Stimulated activated naive CD8-positive, alpha-beta T cell treated with anti-CD3 and anti-CD28 coated beads, Interleukin-15, amount 100 ng/mL, for 72 hours (primary cell): Measurements from ENCODE around the gene TTC9.
A peak's percentile ranks its signal among the peaks of the same experiment; 100 is the strongest.

Experiments
- ATAC-seq: fragments of 150-1000 bp; cut with Tn5 transposase; 2 replicates; pipeline ENCODE4 v1.10.0; 2021; ENCODE audit warnings: mild to moderate bottlenecking, moderate library complexity
- DNase-seq, 2 donors: peaks; one replicate each; pipeline ENCODE4 v3.0.0; 2021 to 2022
- H3K27ac Mint-ChIP-seq, 2 donors: one replicate each; pipeline ENCODE4 v1.8.0; 2022; ENCODE audit warnings: mild to moderate bottlenecking in 2 of 2, mixed read lengths in 2 of 2, moderate library complexity in 2 of 2
- H3K27me3 Mint-ChIP-seq: one replicate; pipeline ENCODE4 v1.8.0; 2022; ENCODE audit warnings: mixed read lengths
- H3K4me1 Mint-ChIP-seq: one replicate; pipeline ENCODE4 v1.8.0; 2022; ENCODE audit warnings: mild to moderate bottlenecking, mixed read lengths
- H3K4me3 Mint-ChIP-seq, 2 donors: one replicate each; pipeline ENCODE4 v1.8.0; 2022; ENCODE audit warnings: mild to moderate bottlenecking in 2 of 2, mixed read lengths in 2 of 2, moderate library complexity in 1 of 2
- H3K9me3 Mint-ChIP-seq, 2 donors: one replicate each; pipeline ENCODE4 v1.8.0; 2022; ENCODE audit warnings: mixed read lengths in 2 of 2

TTC9 gene

GRCh38 chr14:70660967-70661893 lies 19.5 kb downstream of the TTC9 start:
- H3K4me3 Mint-ChIP-seq, result peak overlapping the region; percentile 61 to 79
- DNase-seq, result peak; percentile 45 to 65
- peaks cover 0 to 5% of the 10 kb centered on the region in 2 donors for H3K9me3 Mint-ChIP-seq
- ATAC-seq, result peak; percentile 74
- peaks cover 99% of the 10 kb centered on the region for H3K4me1 Mint-ChIP-seq
- no peaks in the 10 kb centered on the region for H3K27me3 Mint-ChIP-seq
- H3K27ac Mint-ChIP-seq, result peak overlapping the region; percentile 95 to 99

GRCh38 chr14:70662080-70662479 lies 20.4 kb downstream of the TTC9 start:
- no peaks in the 10 kb centered on the region for H3K27me3 Mint-ChIP-seq
- H3K27ac Mint-ChIP-seq, result peak overlapping the region; percentile 95 to 99
- H3K4me1 Mint-ChIP-seq, result peaks cover 98% of the 10 kb centered on the region
- DNase-seq (no peak), ATAC-seq (no peak)
- H3K9me3 Mint-ChIP-seq, result peaks cover 0 to 4% of the 10 kb centered on the region in 2 donors
- H3K4me3 Mint-ChIP-seq, result peak overlapping the region; percentile 61 to 79

GRCh38 chr14:70662816-70663215 lies 21.1 kb downstream of the TTC9 start:
- Mint-ChIP-seq H3K27ac (peak overlapping the region; percentile 11 to 75), H3K27me3 (no peaks in the 10 kb centered on the region), H3K4me1 (peaks cover 94% of the 10 kb centered on the region), H3K9me3 (no peaks in the 10 kb centered on the region), H3K4me3 (no peak overlapping the region)
- no peak for ATAC-seq
- DNase-seq, result no peak

GRCh38 chr14:70663707-70664179 lies 22.0 kb downstream of the TTC9 start:
- Mint-ChIP-seq H3K4me3 (no peak overlapping the region), H3K4me1 (peaks cover 85% of the 10 kb centered on the region), H3K9me3 (no peaks in the 10 kb centered on the region), H3K27me3 (no peaks in the 10 kb centered on the region), H3K27ac (no peak overlapping the region)
- ATAC-seq, result no peak
- no peak for DNase-seq

- Mint-ChIP-seq H3K27me3 (no peaks in the 10 kb centered on the region), H3K4me1 (peaks cover 73% of the 10 kb centered on the region), H3K4me3 (peak overlapping the region; percentile 51 to 73), H3K9me3 (no peaks in the 10 kb centered on the region), H3K27ac (peak overlapping the region; percentile 81 to 82)
- ATAC-seq (peak; percentile 8), DNase-seq (no peak)
These were observed 23.2 kb downstream of the TTC9 start for GRCh38 chr14:70664698-70665447.

- peak overlapping the region; percentile 51 to 73 for H3K4me3 Mint-ChIP-seq
- ATAC-seq, result peak; percentile 56
- no peaks in the 10 kb centered on the region for H3K27me3 Mint-ChIP-seq
- no peaks in the 10 kb centered on the region for H3K9me3 Mint-ChIP-seq
- peaks cover 65% of the 10 kb centered on the region for H3K4me1 Mint-ChIP-seq
- no peak for DNase-seq
- peak overlapping the region; percentile 74 to 91 for H3K27ac Mint-ChIP-seq
These were observed 24.0 kb downstream of the TTC9 start for GRCh38 chr14:70665448-70666360.

GRCh38 chr14:70666361-70666686 lies 24.6 kb downstream of the TTC9 start:
- no peak for ATAC-seq
- H3K27ac Mint-ChIP-seq, result peak overlapping the region; percentile 2 to 74
- H3K9me3 Mint-ChIP-seq, result no peaks in the 10 kb centered on the region
- DNase-seq, result no peak
- no peaks in the 10 kb centered on the region for H3K27me3 Mint-ChIP-seq
- peaks cover 62% of the 10 kb centered on the region for H3K4me1 Mint-ChIP-seq
- no peak overlapping the region for H3K4me3 Mint-ChIP-seq

GRCh38 chr14:70670992-70671651 lies 29.4 kb downstream of the TTC9 start:
- H3K27ac Mint-ChIP-seq, result peak overlapping the region in 1 of 2 donors; percentile 45
- ATAC-seq, result no peak
- H3K9me3 Mint-ChIP-seq, result no peaks in the 10 kb centered on the region
- H3K27me3 Mint-ChIP-seq, result no peaks in the 10 kb centered on the region
- DNase-seq, result no peak
- H3K4me3 Mint-ChIP-seq, result no peak overlapping the region
- H3K4me1 Mint-ChIP-seq, result peaks cover 17% of the 10 kb centered on the region

GRCh38 chr14:70671652-70672644 lies 30.2 kb downstream of the TTC9 start:
- Mint-ChIP-seq H3K27me3 (no peaks in the 10 kb centered on the region), H3K27ac (no peak overlapping the region), H3K9me3 (no peaks in the 10 kb centered on the region), H3K4me3 (no peak overlapping the region), H3K4me1 (peaks cover 9% of the 10 kb centered on the region)
- no peak for ATAC-seq
- DNase-seq, result no peak

GRCh38 chr14:70677341-70677740 lies 35.6 kb downstream of the TTC9 start:
- ATAC-seq, result no peak
- H3K27ac Mint-ChIP-seq, result no peak overlapping the region
- H3K4me3 Mint-ChIP-seq, result no peak overlapping the region
- H3K4me1 Mint-ChIP-seq, result no peaks in the 10 kb centered on the region
- DNase-seq, result no peak
- H3K27me3 Mint-ChIP-seq, result no peaks in the 10 kb centered on the region
- H3K9me3 Mint-ChIP-seq, result no peaks in the 10 kb centered on the region

GRCh38 chr14:70680748-70681147 lies 39.0 kb downstream of the TTC9 start:
- no peaks in the 10 kb centered on the region for H3K27me3 Mint-ChIP-seq
- no peak overlapping the region for H3K4me3 Mint-ChIP-seq
- H3K4me1 Mint-ChIP-seq, result no peaks in the 10 kb centered on the region
- H3K27ac Mint-ChIP-seq, result no peak overlapping the region
- ATAC-seq (peak; percentile 56), DNase-seq (no peak)
- H3K9me3 Mint-ChIP-seq, result no peaks in the 10 kb centered on the region

- Mint-ChIP-seq H3K9me3 (no peaks in the 10 kb centered on the region), H3K4me3 (no peak overlapping the region), H3K27me3 (no peaks in the 10 kb centered on the region), H3K4me1 (no peaks in the 10 kb centered on the region), H3K27ac (no peak overlapping the region)
- ATAC-seq (no peak), DNase-seq (no peak)
These were observed 42.3 kb downstream of the TTC9 start for GRCh38 chr14:70683983-70684382.

- Mint-ChIP-seq H3K4me3 (no peak overlapping the region), H3K27me3 (no peaks in the 10 kb centered on the region), H3K4me1 (no peaks in the 10 kb centered on the region), H3K27ac (no peak overlapping the region), H3K9me3 (no peaks in the 10 kb centered on the region)
- DNase-seq (no peak), ATAC-seq (no peak)
These were observed 43.9 kb downstream of the TTC9 start for GRCh38 chr14:70685474-70686197.
